ENCODE measurements around the gene HKDC1.

GRCh38 chr10:69230128-69230527, 10.0 kb downstream of the HKDC1 start:
- TF ChIP-seq, protein P1, sequence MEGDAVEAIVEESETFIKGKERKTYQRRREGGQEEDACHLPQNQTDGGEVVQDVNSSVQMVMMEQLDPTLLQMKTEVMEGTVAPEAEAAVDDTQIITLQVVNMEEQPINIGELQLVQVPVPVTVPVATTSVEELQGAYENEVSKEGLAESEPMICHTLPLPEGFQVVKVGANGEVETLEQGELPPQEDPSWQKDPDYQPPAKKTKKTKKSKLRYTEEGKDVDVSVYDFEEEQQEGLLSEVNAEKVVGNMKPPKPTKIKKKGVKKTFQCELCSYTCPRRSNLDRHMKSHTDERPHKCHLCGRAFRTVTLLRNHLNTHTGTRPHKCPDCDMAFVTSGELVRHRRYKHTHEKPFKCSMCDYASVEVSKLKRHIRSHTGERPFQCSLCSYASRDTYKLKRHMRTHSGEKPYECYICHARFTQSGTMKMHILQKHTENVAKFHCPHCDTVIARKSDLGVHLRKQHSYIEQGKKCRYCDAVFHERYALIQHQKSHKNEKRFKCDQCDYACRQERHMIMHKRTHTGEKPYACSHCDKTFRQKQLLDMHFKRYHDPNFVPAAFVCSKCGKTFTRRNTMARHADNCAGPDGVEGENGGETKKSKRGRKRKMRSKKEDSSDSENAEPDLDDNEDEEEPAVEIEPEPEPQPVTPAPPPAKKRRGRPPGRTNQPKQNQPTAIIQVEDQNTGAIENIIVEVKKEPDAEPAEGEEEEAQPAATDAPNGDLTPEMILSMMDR (IDR thresholded peaks at IDR 0.05) = no peak
- TF ChIP-seq EZH2 (IDR thresholded peaks at IDR 0.05; ENCODE audit: borderline replicate concordance, insufficient read depth, low read depth, low read length, poor library complexity, severe bottlenecking) = no peak
